ENCODE measurements around the gene PARP11. TPM values are rescaled to one million over a fixed set of nuclear protein-coding genes. Genes with fewer than 3 reads are reported as not detected.

The PARP11 gene
- total RNA-seq, 1 experiment from 2014 or later: 3.4 TPM

GRCh38 chr12:3791256-3791874 is 81.8 kb downstream of the PARP11 start:
- no peak for DNase-seq (ENCODE audit: low spot score)
- in situ Hi-C loops (cut with HindIII; ENCODE audit: low sequenced_read_pairs): no loop called here

DNA sequence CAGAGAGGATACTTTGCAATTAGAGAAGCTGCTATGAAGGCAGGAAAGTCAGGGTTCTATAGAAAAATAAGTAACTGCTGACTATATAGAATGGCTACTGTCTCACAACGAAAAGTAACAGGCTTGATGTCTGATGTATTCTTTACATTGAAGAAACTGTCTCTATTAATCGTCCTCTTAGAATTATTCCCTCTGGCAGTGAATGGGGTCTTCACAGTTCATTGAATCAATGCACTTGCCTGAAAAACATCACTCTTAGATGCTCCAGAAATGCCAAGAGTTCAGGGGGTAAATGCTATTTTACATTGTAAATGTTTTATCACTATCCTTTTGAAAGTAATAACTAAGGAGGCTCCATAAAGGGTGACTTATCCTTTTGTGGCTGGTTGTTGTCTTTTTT is 82.6 kb downstream of the PARP11 start:
- in situ Hi-C loops (cut with HindIII; ENCODE audit: low sequenced_read_pairs): no loop called here
- DNase-seq (ENCODE audit: low spot score): no peak

GRCh38 chr12:3789838-3790237 is 83.4 kb downstream of the PARP11 start:
- DNase-seq (ENCODE audit: low spot score): no peak
- in situ Hi-C loops (cut with HindIII; ENCODE audit: low sequenced_read_pairs): no loop called here

DNA sequence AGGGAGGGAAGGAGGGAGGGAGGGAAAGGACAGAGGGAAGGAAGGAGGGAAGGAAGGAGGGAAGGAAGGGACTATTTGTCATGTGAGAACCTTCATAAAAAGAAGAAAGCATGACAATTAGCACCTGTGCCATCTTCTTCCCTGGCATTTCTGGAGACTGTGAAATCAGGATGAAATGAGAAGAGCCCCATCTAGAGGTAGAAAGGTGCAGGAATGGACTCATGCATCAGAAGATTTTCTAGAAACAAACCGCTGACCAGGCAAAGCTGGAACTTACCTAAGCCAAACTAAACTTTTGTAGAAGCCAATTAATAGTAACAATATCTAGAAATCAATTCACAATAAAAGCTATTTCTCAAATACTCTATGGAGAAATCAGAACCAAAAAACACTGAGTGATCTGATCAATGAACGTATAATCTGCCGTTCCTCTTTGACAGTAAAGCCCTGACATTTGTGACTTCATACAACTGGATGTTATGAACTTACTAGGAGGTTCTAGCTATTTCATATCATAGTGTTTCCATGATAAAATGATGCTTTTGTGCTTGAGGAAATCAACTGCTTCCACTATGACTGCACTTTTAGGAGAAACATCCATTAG is 95.9 kb downstream of the PARP11 start:
- in situ Hi-C loops (cut with HindIII; ENCODE audit: low sequenced_read_pairs): no loop called here
- peak; percentile 82 for DNase-seq (ENCODE audit: low spot score)

- in situ Hi-C loops (cut with HindIII; ENCODE audit: low sequenced_read_pairs): no loop called here
- DNase-seq (ENCODE audit: low spot score): no peak
These were observed 97.7 kb downstream of the PARP11 start for GRCh38 chr12:3775385-3776035.

DNA sequence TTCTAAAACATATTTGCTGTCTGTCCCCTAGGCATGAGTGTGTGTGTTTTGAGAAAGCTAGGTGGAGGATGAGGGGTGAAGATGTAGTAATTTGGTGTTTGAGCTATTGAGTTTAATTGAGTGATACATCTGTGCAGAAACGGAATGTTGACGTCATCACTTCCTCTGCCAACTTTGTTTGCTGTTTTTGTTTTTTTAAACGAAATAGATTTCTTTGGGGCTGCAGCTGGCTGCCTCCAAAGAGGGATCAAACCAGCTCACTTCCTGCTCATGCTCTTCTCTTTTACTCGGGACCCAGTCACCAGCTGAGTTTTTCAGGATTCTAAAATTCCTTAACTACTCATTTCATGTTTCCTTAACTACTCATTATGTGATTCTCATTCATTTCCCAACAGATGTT is 100.8 kb downstream of the PARP11 start:
- in situ Hi-C loops (cut with HindIII; ENCODE audit: low sequenced_read_pairs): no loop called here

DNA sequence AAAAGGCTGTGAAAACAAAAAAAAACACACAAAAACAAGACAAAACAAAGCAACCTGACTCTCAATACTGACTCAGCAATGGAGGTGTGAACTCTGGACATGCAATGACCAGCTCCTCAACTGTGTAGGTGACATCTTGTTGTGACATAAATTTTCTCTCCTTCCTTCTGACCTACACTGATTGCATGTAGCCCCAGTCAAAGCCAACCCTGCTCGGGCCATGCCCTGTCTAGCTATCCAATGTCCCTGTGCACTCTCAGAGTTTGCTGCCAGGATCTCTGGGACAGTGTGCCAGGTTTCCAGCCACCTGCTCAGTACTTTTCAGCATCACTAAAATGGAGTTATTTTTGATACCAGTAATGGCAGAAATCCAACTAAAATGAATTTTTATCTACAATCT is 101.3 kb downstream of the PARP11 start:
- peak; percentile 79 for DNase-seq (ENCODE audit: low spot score)
- in situ Hi-C loops (cut with HindIII; ENCODE audit: low sequenced_read_pairs): no loop called here

More for the DNA sequence above, 100.8 kb downstream of the PARP11 start:
- no peak for DNase-seq (ENCODE audit: low spot score)

DNA sequence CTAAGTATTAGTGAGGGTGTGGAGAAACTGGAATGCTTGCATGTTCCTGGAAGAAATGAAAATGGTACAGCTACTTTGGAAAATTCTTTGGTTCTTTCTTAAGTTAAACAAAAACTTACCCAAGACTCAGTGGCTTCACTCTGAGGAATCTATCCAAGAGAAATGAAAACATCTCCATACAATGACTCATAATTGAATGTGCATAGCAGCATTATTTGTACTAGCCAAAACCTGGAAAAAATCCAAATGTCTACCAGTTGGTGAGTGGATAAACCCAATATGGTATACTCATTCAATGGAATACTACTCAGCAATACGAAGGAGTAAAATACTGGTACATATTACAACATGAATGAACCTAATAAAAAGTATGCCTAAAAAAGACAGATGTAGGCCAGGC is 102.3 kb downstream of the PARP11 start:
- no peak for DNase-seq (ENCODE audit: low spot score)
- in situ Hi-C loops (cut with HindIII; ENCODE audit: low sequenced_read_pairs): no loop called here

GRCh38 chr12:3768911-3769447 is 104.2 kb downstream of the PARP11 start:
- in situ Hi-C loops (cut with HindIII; ENCODE audit: low sequenced_read_pairs): no loop called here
- no peak for DNase-seq (ENCODE audit: low spot score)

- DNase-seq (ENCODE audit: low spot score): no peak
- in situ Hi-C loops (cut with HindIII; ENCODE audit: low sequenced_read_pairs): no loop called here
These were observed 112.0 kb downstream of the PARP11 start for GRCh38 chr12:3761116-3761735.

DNA sequence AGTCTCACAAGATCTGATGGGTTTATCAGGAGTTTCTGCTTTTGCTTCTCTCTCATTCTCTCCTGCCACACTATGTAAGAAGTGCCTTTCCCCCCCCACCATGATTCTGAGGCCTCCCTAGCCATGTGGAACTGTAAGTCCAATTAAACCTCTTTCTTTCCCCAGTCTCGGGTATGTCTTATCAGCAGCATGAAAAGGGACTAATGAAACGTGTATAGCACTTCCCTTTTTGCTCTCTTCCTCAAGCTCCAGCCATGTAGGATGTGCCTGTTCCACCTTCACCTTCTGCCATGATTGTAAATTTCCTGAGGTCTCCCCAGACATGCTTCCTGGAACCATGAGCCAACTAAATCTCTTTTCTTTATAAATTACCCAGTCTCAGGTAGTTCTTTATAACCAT is 113.3 kb downstream of the PARP11 start:
- in situ Hi-C loops (cut with HindIII; ENCODE audit: low sequenced_read_pairs): no loop called here
- DNase-seq (ENCODE audit: low spot score): no peak

Other genes starting within 250 kb of the PARP11 start
- gene CRACR2A, start 120.3 kb downstream of the PARP11 start, total RNA-seq (2014; rRNA removed; shearing (Covaris generic)): not detected in 2 replicates

Measured in G401 (cell line).